Left lobe of liver (tissue), 2 donors: ENCODE measurements around the gene VIPR2. TPM values are rescaled to one million over a fixed set of nuclear protein-coding genes. Genes with fewer than 3 reads are reported as not detected.
"Not testable (repeated sequence)": the region's sequence is repeated elsewhere in the genome, so short reads cannot be mapped to it uniquely, and the experiment has no call there.

Experiments used
- ATAC-seq: fragments of 200-7000 bp; cut with Tn5 transposase; one replicate; pipeline ENCODE4 v1.9.1; 2020; ENCODE audit warnings: mild to moderate bottlenecking, moderate library complexity
- DNase-seq: peaks from one replicate; pipeline ENCODE4 v3.0.0-alpha.2; 2020; ENCODE audit warnings: low spot score
- total RNA-seq: library from RNA; stranded (reverse); gene quantifications from one replicate; pipeline ENCODE4 v1.2.1, GENCODE V29; 2021
- donor health status: DM: no; HTN: no; CAD: no; lungs with moderate emphysema.
- donor health status: DM: no; HTN: yes; CAD: no.

Gene VIPR2
- total RNA-seq, 1 donor from 2014 or later = 0.28 TPM

DNA sequence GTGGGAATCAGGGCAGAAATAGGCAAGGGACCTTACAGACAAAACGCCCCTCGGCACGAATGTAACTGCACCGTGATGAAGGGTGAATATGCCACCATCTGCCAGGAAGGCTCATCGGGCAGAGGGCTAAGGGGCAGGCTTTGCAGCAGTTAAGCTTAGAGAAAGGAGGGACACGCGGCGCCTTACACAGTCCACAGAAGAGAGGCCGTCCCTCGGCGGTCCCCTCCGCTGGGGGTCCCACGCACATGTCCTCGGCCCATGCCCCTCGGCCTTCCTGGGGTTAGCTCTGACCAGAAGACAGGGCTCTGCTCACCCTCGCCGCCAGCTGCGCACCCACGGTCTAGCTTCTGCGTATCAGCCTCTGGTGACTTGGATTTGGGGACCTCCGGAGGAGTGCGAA, 147.2 kb downstream of the VIPR2 start:
- DNase-seq = no peak
- no peak for ATAC-seq

- ATAC-seq = no peak
- DNase-seq = no peak
Measured at GRCh38 chr7:158997110-158997453, 147.6 kb downstream of the VIPR2 start.

GRCh38 chr7:158996214-158997109, 148.2 kb downstream of the VIPR2 start:
- no peak for ATAC-seq
- DNase-seq = no peak

GRCh38 chr7:158995514-158995913, 149.2 kb downstream of the VIPR2 start:
- DNase-seq (no peak), ATAC-seq (no peak)

DNA sequence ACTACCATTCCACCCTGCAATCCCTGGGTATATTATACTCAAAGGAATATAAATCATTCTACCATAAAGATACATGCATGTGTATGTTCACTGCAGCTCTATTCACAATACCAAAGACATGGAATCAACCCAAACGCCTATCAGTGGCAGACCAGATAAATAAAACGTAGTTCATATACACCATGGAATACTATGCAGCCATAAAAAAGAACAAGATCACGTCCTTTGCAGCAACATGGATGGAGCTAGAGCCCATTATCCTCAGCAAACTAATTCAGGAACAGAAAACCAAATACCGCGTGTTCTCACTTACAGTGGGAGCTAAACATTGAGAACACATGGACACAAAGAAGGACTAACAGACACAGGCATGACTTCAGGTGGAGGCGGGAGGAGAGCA, 150.0 kb downstream of the VIPR2 start:
- DNase-seq (no peak), ATAC-seq (no peak)

DNA sequence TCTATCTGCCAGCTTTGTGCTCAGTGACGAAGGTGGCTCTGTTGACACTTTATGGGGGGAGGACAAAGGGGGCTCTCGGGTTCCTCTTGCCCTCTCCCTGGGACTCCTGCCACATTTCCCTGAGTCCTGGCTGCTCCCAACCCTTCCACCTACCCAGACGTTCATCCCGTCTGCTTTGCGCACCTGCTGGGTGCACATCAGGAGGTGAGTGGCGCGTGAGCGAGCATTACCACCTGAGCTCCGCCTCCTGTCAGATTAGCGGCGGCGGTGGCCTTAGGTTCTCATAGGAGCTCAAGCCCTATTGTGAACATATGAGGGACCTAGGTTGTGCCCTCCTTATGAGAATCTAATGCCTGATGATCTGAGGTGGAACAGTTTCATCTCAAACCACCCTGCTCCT, 151.1 kb downstream of the VIPR2 start:
- DNase-seq = no peak
- ATAC-seq = no peak

GRCh38 chr7:158992759-158993158, 151.9 kb downstream of the VIPR2 start:
- ATAC-seq = no peak
- no peak for DNase-seq

GRCh38 chr7:158991824-158992621, 152.6 kb downstream of the VIPR2 start:
- DNase-seq (no peak), ATAC-seq (no peak)

DNA sequence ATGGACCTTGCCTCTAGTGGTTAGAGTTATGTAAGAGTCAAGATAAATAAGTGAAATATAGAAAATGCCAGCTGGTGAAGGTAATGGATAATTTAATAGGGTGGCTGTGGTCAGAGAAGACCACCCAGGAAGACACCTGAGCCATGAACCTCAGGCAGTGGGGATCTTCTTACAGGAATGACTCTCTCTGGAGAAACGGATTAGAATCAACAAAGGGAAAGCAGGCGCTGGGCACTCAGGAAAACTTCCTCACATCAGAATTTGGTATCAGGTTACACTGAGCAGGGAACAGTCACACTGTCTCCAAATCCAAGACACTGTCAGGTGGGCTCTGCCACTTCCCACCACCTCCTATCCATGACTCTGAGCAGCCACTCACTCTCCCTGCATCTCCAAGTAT, 155.7 kb downstream of the VIPR2 start:
- DNase-seq = no peak

GRCh38 chr7:158988302-158988862, 156.3 kb downstream of the VIPR2 start:
- no peak for ATAC-seq
- DNase-seq = no peak

More for the DNA sequence above, 155.7 kb downstream of the VIPR2 start:
- ATAC-seq = no peak

GRCh38 chr7:158987691-158988090, 157.0 kb downstream of the VIPR2 start:
- ATAC-seq (no peak), DNase-seq (no peak)

DNA sequence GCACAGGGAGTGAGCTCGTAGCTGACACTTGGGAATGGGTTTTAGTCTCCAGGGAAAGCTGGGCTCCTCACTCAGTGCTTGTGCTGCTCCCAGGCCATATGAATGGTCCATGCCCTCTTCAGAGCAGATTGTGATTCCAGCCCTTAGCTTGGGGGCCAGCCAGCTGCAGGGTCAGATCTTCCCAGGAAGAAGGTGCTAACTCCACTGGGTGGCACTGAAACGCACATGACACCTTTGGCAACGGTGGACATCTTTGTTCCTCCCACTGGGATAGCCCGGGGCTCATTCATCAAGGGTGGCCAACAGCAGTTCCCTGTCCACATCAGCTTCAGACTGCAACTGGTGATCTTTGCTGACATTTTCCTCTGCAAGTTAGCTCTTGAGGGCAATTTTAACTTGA, 159.1 kb downstream of the VIPR2 start:
- no peak for DNase-seq
- no peak for ATAC-seq

- not testable (repeated sequence) for ATAC-seq, DNase-seq
Measured at GRCh38 chr7:158984007-158984406, 160.7 kb downstream of the VIPR2 start.

DNA sequence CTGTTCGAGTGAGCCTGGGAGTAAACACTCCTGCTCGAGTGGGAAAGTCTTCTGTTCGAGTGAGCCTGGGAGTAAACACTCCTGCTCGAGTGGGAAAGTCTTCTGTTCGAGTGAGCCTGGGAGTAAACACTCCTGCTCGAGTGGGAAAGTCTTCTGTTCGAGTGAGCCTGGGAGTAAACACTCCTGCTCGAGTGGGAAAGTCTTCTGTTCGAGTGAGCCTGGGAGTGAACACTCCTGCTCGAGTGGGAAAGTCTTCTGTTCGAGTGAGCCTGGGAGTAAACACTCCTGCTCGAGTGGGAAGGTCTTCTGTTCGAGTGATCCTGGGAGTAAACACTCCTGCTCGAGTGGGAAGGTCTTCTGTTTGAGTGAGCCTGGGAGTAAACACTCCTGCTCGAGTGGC, 162.6 kb downstream of the VIPR2 start:
- not testable (repeated sequence) for DNase-seq, ATAC-seq

DNA sequence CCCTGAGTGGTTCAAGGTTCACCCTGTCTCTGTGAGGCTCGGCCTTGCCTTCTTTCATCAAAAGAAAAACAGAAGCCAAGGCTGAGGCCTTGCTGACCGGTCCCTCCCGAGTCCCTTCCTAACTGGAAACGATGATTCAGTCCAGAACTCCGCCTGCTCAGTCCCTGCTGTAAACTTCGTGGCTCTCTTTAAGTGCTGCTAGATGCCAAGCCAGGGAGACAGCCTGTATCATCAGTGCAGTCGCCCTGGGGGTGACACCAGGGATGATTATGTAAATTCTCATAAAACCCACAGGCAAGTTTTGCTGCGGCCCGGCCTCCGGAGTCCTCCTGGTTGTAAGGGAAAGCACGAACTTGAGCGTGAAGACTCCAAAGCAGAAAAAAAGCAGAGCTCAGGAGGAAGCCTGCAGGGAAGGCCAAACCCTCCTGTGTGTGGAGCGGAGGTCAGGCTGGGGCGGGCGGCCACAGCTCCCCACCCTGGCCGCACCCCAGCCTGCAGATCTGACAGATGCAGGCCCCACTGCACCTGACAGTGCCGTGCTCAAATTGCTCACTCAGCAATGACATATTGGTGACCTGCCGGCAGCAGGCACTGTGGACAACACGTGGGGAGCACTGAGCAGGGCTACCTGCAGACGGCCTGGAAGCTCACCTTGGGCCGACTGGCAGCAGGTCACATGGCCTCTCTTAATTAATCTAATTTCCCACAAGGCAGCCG, 164.9 kb downstream of the VIPR2 start:
- no peak for ATAC-seq

DNA sequence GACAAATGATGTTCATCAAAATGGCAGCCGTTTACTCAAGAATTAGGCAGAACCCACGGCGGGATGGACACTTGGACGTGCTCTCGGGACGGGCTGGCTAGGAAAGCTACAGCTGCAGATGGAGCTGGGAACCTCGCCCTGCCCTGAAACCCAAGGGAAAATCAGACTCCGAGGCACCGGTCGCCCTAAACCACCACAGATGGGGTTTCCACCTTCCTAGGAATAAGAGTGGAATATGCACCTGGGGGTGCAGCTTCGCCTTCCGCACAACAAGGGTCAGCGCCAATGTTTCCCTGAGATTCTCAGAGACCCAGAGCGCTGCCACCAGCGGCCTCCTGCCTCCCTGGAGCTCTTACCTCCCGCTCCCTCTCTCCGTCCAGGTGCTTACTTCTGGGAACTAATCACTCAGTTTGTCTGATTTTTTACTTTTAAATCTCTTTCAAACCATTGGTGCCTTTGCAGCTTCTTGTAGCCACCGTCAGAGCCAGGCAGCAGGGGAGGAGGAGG, 165.6 kb downstream of the VIPR2 start:
- no peak for DNase-seq
- no peak for ATAC-seq

More for the DNA sequence above, 164.9 kb downstream of the VIPR2 start:
- DNase-seq = no peak
